ENCODE data around the gene GRIN3B. TPM values are rescaled to one million over a fixed set of nuclear protein-coding genes. Genes with fewer than 3 reads are reported as not detected.
A peak's percentile ranks its signal among the peaks of the same experiment; 100 is the strongest.

The GRIN3B gene
- total and polyA plus RNA-seq, 2 donors (not counting 1 experiment from before 2014, with no cell fraction given) = 0.10 to 0.42 TPM

- CTCF ChIA-PET = interaction anchor here (0.6 to 2.4 kb wide), 4 partner anchors 11 to 224 kb away, joined by 3 to 11 read pairs (median 4); partner anchors contain the start of gene WDR18
- 78% methylated on average over 23 of the region's 26 CpGs for WGBS (ENCODE audit: insufficient coverage)
- peak overlapping the region; percentile 57 for H3K4me2 ChIP-seq (replicated peaks; ENCODE audit: low read depth, low read length, poor library complexity, severe bottlenecking)
- H3K27ac ChIP-seq (ENCODE audit: low read length in 2 of 2) = no peak overlapping the region
- H3K36me3 ChIP-seq (replicated peaks in 1 of 2; ENCODE audit: control extremely low read depth in 1 of 2, control insufficient read depth in 1 of 2, extremely low read depth in 1 of 2, insufficient read depth in 2 of 2, low read length in 1 of 2) = peaks cover 0 to 15% of the 10 kb centered on the region in 2 experiments
- no peak overlapping the region for H3K27ac Mint-ChIP-seq
- ATAC-seq (ENCODE audit: low read depth) = no peak
- no peak overlapping the region for H2AFZ ChIP-seq (ENCODE audit: insufficient read depth, low read depth, low read length, poor library complexity, severe bottlenecking)
- peaks cover 10 to 11% of the 10 kb centered on the region in 2 donors for H3K4me1 ChIP-seq (ENCODE audit: control insufficient read depth in 2 of 2, insufficient read depth in 2 of 2, low read length in 2 of 2)
- H3K9me3 Mint-ChIP-seq (ENCODE audit: insufficient read depth) = no peaks in the 10 kb centered on the region
- H3K9me3 ChIP-seq (ENCODE audit: control extremely low read depth in 1 of 3, control insufficient read depth in 2 of 3, insufficient read depth in 1 of 3, low read length in 2 of 3) = peaks cover 0 to 6% (median 0%) of the 10 kb centered on the region in 3 donors
- H3K79me2 ChIP-seq (ENCODE audit: control insufficient read depth, insufficient read depth, low read length) = no peaks in the 10 kb centered on the region
- H3K4me1 Mint-ChIP-seq = peaks cover 7% of the 10 kb centered on the region
- intact Hi-C loops (cut with micrococcal nuclease) = no loop called here
- H4K20me1 ChIP-seq (ENCODE audit: control insufficient read depth, insufficient read depth, low read length, poor library complexity, severe bottlenecking) = peaks cover 8% of the 10 kb centered on the region
- no peak overlapping the region for H3K9ac ChIP-seq (ENCODE audit: low read length)
- H3K4me3 ChIP-seq (ENCODE audit: control extremely low read depth in 1 of 5, extremely low read depth in 1 of 5, insufficient read depth in 1 of 5, low read depth in 2 of 5, low read length in 4 of 5) = no peak overlapping the region
- no peak overlapping the region for H3K4me3 Mint-ChIP-seq
- TF ChIP-seq CTCF (IDR thresholded peaks at IDR 0.05) (no peak), EZH2 (IDR thresholded peaks at IDR 0.05; ENCODE audit: borderline replicate concordance, insufficient read depth, low read depth, low read length, poor library complexity, severe bottlenecking) (no peak)
- H3K27me3 ChIP-seq (replicated peaks in 1 of 4; ENCODE audit: control extremely low read depth in 1 of 4, control insufficient read depth in 3 of 4, insufficient read depth in 4 of 4, low read length in 3 of 4) = peaks cover 0 to 45% (median 22%) of the 10 kb centered on the region in 4 experiments
- peaks cover 21% of the 10 kb centered on the region for H3K27me3 Mint-ChIP-seq
- POLR2A ChIA-PET = interaction anchor here (0.7 to 1.4 kb wide), 3 partner anchors 10 to 88 kb away, joined by 3 to 4 read pairs (median 4); no protein-coding TSS in a partner anchor
- DNase-seq = no peak
Measured at GRCh38 chr19:995051-995827, 5.0 kb upstream of the GRIN3B start.

All from B cell (primary cell).